ENCODE data around the gene LIFR.

DNA sequence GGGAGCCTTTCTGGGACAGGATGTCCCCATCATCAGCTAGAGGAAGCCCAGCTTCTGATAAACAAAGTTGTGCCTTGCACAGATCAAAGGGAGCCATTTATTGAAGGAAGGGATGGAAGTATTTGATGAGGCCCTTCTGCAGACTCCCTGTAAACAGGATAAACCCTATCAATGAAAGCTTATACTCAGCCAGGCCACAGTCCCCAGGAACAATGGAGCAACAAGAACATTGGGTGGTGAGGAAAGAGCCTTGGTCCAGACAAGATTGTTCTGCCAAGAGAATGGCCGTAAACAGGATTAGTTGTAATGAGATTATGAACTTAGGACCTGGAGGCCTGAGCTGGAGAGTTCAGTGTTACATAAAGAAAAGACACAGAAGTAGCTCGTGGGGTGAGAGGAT is 40.5 kb upstream of the LIFR start:
- TF ChIP-seq, protein P1, sequence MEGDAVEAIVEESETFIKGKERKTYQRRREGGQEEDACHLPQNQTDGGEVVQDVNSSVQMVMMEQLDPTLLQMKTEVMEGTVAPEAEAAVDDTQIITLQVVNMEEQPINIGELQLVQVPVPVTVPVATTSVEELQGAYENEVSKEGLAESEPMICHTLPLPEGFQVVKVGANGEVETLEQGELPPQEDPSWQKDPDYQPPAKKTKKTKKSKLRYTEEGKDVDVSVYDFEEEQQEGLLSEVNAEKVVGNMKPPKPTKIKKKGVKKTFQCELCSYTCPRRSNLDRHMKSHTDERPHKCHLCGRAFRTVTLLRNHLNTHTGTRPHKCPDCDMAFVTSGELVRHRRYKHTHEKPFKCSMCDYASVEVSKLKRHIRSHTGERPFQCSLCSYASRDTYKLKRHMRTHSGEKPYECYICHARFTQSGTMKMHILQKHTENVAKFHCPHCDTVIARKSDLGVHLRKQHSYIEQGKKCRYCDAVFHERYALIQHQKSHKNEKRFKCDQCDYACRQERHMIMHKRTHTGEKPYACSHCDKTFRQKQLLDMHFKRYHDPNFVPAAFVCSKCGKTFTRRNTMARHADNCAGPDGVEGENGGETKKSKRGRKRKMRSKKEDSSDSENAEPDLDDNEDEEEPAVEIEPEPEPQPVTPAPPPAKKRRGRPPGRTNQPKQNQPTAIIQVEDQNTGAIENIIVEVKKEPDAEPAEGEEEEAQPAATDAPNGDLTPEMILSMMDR (IDR thresholded peaks at IDR 0.05), result no peak
- TF ChIP-seq JUNB (IDR thresholded peaks at IDR 0.05) (no peak), EP300 (IDR thresholded peaks at IDR 0.05) (no peak), CHD2 (IDR thresholded peaks at IDR 0.05; ENCODE audit: low read length, partially characterized antibody) (no peak), JUN (IDR thresholded peaks at IDR 0.05) (no peak), HDAC2 (IDR thresholded peaks at IDR 0.05) (no peak)

Measured in A549 (cell line).